ENCODE results near the gene DNASE1L1.

GRCh38 chrX:154369449-154370299 lies 39.4 kb downstream of the DNASE1L1 start:
- TF ChIP-seq POLR2A (IDR thresholded peaks at IDR 0.05), result peak in 1 of 2 donors; percentile 12
- no peak for TF ChIP-seq CTCF (IDR thresholded peaks at IDR 0.05)
